ENCODE measurements around the gene ABRAXAS1. TPM values are rescaled to one million over a fixed set of nuclear protein-coding genes. Genes with fewer than 3 reads are reported as not detected.

The ABRAXAS1 gene
- total and polyA plus RNA-seq, 2 of the 13 experiments (the other 11 are each of a cell fraction or from before 2014, with no cell fraction given) = 14.1 to 14.7 TPM

GRCh38 chr4:83473966-83474365 lies 10.9 kb downstream of the ABRAXAS1 start:
- CTCF ChIA-PET (ENCODE audit: low intra/inter-chr PET ratio, low total read pairs) = no interaction called here
- in situ Hi-C loops (cut with HindIII; ENCODE audit: extremely low pct_ligation_motif_present, low pct_unique_long_range_greater_than_20kb) = no loop called here
- POLR2A ChIA-PET = no interaction called here

More at GRCh38 chr4:83473966-83474365, 10.9 kb downstream of the ABRAXAS1 start:
- TF ChIP-seq RNF219 (CRISPR knock-in tag; IDR thresholded peaks at IDR 0.05) = no peak
- TF ChIP-seq NFIB (CRISPR knock-in tag; IDR thresholded peaks at IDR 0.05; ENCODE audit: borderline replicate concordance) = no peak
- no peak for TF ChIP-seq TOPORS (CRISPR knock-in tag; IDR thresholded peaks at IDR 0.05)
- TF ChIP-seq TBL1XR1 (IDR thresholded peaks at IDR 0.05; ENCODE audit: borderline replicate concordance, low read length, partially characterized antibody) = no peak
- TF ChIP-seq RBM22 (optimal IDR thresholded peaks at IDR 0.05; ENCODE audit: low read length) = no peak
- no peak for TF ChIP-seq SNAPC2 (CRISPR knock-in tag; IDR thresholded peaks at IDR 0.05)
- no peak for TF ChIP-seq PAF1 (CRISPR knock-in tag; IDR thresholded peaks at IDR 0.05)
- TF ChIP-seq PAX8 (CRISPR knock-in tag; IDR thresholded peaks at IDR 0.05; ENCODE audit: borderline replicate concordance) = no peak
- no peak for TF ChIP-seq FOXA1 (IDR thresholded peaks at IDR 0.05)
- no peak for TF ChIP-seq FOXA1 (CRISPR knock-in tag; IDR thresholded peaks at IDR 0.05)
- TF ChIP-seq ZNF343 (CRISPR knock-in tag; IDR thresholded peaks at IDR 0.05) = no peak
- no peak for TF ChIP-seq ZNF570 (CRISPR knock-in tag; IDR thresholded peaks at IDR 0.05; ENCODE audit: borderline replicate concordance)
- no peak for TF ChIP-seq NPAS2 (CRISPR knock-in tag; IDR thresholded peaks at IDR 0.05; ENCODE audit: borderline replicate concordance)
- TF ChIP-seq ATM (IDR thresholded peaks at IDR 0.05; ENCODE audit: borderline replicate concordance) = no peak
- TF ChIP-seq ZNF101 (CRISPR knock-in tag; IDR thresholded peaks at IDR 0.05; ENCODE audit: borderline replicate concordance, low read depth) = no peak
- no peak for TF ChIP-seq MIER3 (CRISPR knock-in tag; IDR thresholded peaks at IDR 0.05; ENCODE audit: borderline replicate concordance)
- no peak overlapping the region for H3K4me3 ChIP-seq (replicated peaks in 1 of 3; ENCODE audit: insufficient read depth in 1 of 3, low read depth in 2 of 3, low read length in 3 of 3)
- FAIRE-seq (no peak), ATAC-seq (no peak), DNase-seq (ENCODE audit: low spot score) (no peak)
- peaks cover 11% of the 10 kb centered on the region for H3K4me1 ChIP-seq (ENCODE audit: insufficient read depth, low read length)
- no peaks in the 10 kb centered on the region for H4K20me1 ChIP-seq (ENCODE audit: insufficient read depth, low read length)
- intact Hi-C loops (cut with micrococcal nuclease; ENCODE audit: unreplicated experiment) = no loop called here
- no peaks in the 10 kb centered on the region for H3K9me3 ChIP-seq (ENCODE audit: low read length)
- H3K36me3 ChIP-seq (replicated peaks in 1 of 2; ENCODE audit: control insufficient read depth in 1 of 2, insufficient read depth in 2 of 2, low read length in 2 of 2) = peaks cover 0 to 20% of the 10 kb centered on the region in 2 experiments; a peak in 3 of 5 replicates
- BruUV-seq (replicated peaks) = no TSS peak
- no peak overlapping the region for H3K9ac ChIP-seq (ENCODE audit: insufficient read depth, low read depth, low read length)
- no peaks in the 10 kb centered on the region for H3K79me2 ChIP-seq (ENCODE audit: insufficient read depth, low read length)
- 98% methylated on average over 2 of the region's 2 CpGs for WGBS (ENCODE audit: low lambda C conversion rate)
- no peak overlapping the region for H3K27ac ChIP-seq (ENCODE audit: extremely low read length, insufficient read depth, low read length)
- H3K4me2 ChIP-seq (ENCODE audit: low read depth, low read length) = no peak overlapping the region
- H2AFZ ChIP-seq (ENCODE audit: low read length) = no peak overlapping the region
- no peaks in the 10 kb centered on the region for H3K27me3 ChIP-seq (ENCODE audit: control insufficient read depth in 1 of 2, insufficient read depth in 2 of 2, low read length in 2 of 2)

Measured in HepG2 (cell line).